ENCODE results near the gene IPMK.
A peak's percentile ranks its signal among the peaks of the same experiment; 100 is the strongest.
"Not testable (repeated sequence)": the region's sequence is repeated elsewhere in the genome, so short reads cannot be mapped to it uniquely, and the experiment has no call there.

The IPMK gene

GRCh38 chr10:58157076-58157766, 110.5 kb downstream of the IPMK start:
- no peak for DNase-seq (ENCODE audit: low read depth in 1 of 2, low spot score in 1 of 2)

- DNase-seq (ENCODE audit: low read depth in 1 of 2, low spot score in 1 of 2): not testable (repeated sequence)
These were observed 111.8 kb downstream of the IPMK start for GRCh38 chr10:58155941-58156340.

GRCh38 chr10:58153751-58154150, 113.9 kb downstream of the IPMK start:
- DNase-seq (ENCODE audit: low read depth in 1 of 2, low spot score in 1 of 2): no peak

GRCh38 chr10:58152673-58153263, 114.9 kb downstream of the IPMK start:
- peak in 1 of 2 donors; percentile 6 for DNase-seq (ENCODE audit: low read depth in 1 of 2, low spot score in 1 of 2)

GRCh38 chr10:58150290-58150689, 117.4 kb downstream of the IPMK start:
- DNase-seq (ENCODE audit: low read depth in 1 of 2, low spot score in 1 of 2): no peak

GRCh38 chr10:58143944-58144343, 123.8 kb downstream of the IPMK start:
- DNase-seq (ENCODE audit: low read depth in 1 of 2, low spot score in 1 of 2): no peak

Data from stimulated activated CD4-positive, alpha-beta T cell treated with anti-CD3 and anti-CD28 coated beads, Interleukin-15, amount 100 ng/mL, for 1 hour (primary cell).